PC-9 (cell line): Measurements from ENCODE around the gene C19orf12. TPM values are rescaled to one million over a fixed set of nuclear protein-coding genes. Genes with fewer than 3 reads are reported as not detected.

Source experiments
- BruUV-seq: library from RNA; stranded (reverse); fragments of 400-500 nt; replicated peaks from 2 replicates; lab custom pipeline; 2021; lab: Mats Ljungman, UMichigan
- CTCF ChIA-PET: fragments of 300-600 bp; sonication (Branson Sonifier 250); formaldehyde crosslinking; loops from one replicate; lab custom pipeline; 2022; ENCODE audit warnings: antibody characterized with exemption; lab: Charles Lee
- POLR2A ChIA-PET: fragments of 300-600 bp; sonication (Branson Sonifier 250); formaldehyde crosslinking; loops from one replicate; lab custom pipeline; 2022; ENCODE audit warnings: antibody characterized with exemption; ENCODE audit not compliant: unreplicated experiment; lab: Charles Lee
- DNase-seq, 2 experiments: peaks; one replicate each; pipeline versions ENCODE4 v3.0.0 to v3.0.0-alpha.2; 2015 to 2022; ENCODE audit warnings: mixed read lengths in 1 of 2
- H2AFZ ChIP-seq: fragments of 200-600 bp; sonication (generic); 2 replicates; pipeline ENCODE4 v1.8.1; 2017; ENCODE audit warnings: antibody characterized with exemption
- H3F3A ChIP-seq: fragments of 200-600 bp; sonication (generic); 2 replicates; pipeline ENCODE4 v1.8.1; 2017; ENCODE audit warnings: antibody characterized with exemption, mild to moderate bottlenecking, low read depth; ENCODE audit not compliant: insufficient read depth
- H3K27ac ChIP-seq: fragments of 200-600 bp; sonication (generic); 2 replicates; pipeline ENCODE4 v1.6.1; 2016; ENCODE audit warnings: mixed run types
- H3K27me3 ChIP-seq: fragments of 200-600 bp; sonication (generic); 2 replicates; pipeline ENCODE4 v1.6.1; 2016; ENCODE audit warnings: low read depth, mixed run types; ENCODE audit not compliant: insufficient read depth
- H3K36me3 ChIP-seq: fragments of 200-600 bp; sonication (generic); 2 replicates; pipeline ENCODE4 v1.6.1; 2016; ENCODE audit warnings: low read depth, mixed run types
- H3K4me1 ChIP-seq: fragments of 200-600 bp; sonication (generic); replicated peaks from 2 replicates; pipeline ENCODE4 v1.6.1; 2016; ENCODE audit warnings: mixed run types; ENCODE audit not compliant: insufficient read depth
- H3K4me2 ChIP-seq: fragments of 200-600 bp; sonication (generic); 2 replicates; pipeline ENCODE4 v1.6.1; 2017; ENCODE audit warnings: mixed run types
- H3K4me3 ChIP-seq: fragments of 200-600 bp; sonication (generic); 2 replicates; pipeline ENCODE4 v1.6.1; 2016; ENCODE audit warnings: mixed run types
- H3K79me2 ChIP-seq: fragments of 200-600 bp; sonication (generic); 2 replicates; pipeline ENCODE4 v1.6.1; 2017; ENCODE audit warnings: low read depth, mixed run types
- H3K9me2 ChIP-seq: fragments of 200-600 bp; sonication (generic); 2 replicates; pipeline ENCODE4 v1.8.1; 2017; ENCODE audit warnings: mild to moderate bottlenecking; ENCODE audit not compliant: insufficient read depth
- H3K9me3 ChIP-seq: fragments of 200-600 bp; sonication (generic); 2 replicates; pipeline ENCODE4 v1.8.1; 2016; ENCODE audit warnings: low read depth; ENCODE audit not compliant: insufficient read depth
- H4K20me1 ChIP-seq: fragments of 200-600 bp; sonication (generic); 2 replicates; pipeline ENCODE4 v1.8.1; 2017; ENCODE audit not compliant: insufficient read depth
- CTCF ChIP-seq: fragments of 200-600 bp; sonication (generic); conservative IDR thresholded peaks from 2 replicates; pipeline ENCODE4 v1.6.1; 2017; ENCODE audit warnings: mixed run types, antibody characterized with exemption, mild to moderate bottlenecking, moderate library complexity
- EZH2 ChIP-seq: fragments of 200-600 bp; sonication (generic); IDR thresholded peaks from 2 replicates; pipeline ENCODE4 v1.8.0; 2017; ENCODE audit warnings: antibody characterized with exemption, low read depth
- intact Hi-C: fragments of 100-400 bp; cut with micrococcal nuclease; formaldehyde crosslinking; loops from one replicate; pipeline ENCODE4 v1.10.0; 2022; ENCODE audit not compliant: unreplicated experiment
- total RNA-seq: library from RNA; stranded (reverse); gene quantifications from 2 replicates; pipeline ENCODE4 v1.2.3, GENCODE V29; 2021

C19orf12 gene
- total RNA-seq, 1 experiment from 2014 or later: 14.8 TPM

- Histone ChIP-seq H3F3A (peaks cover 3% of the 10 kb centered on the region; the same call in 1 of the 2 replicates), H3K36me3 (no peaks in the 10 kb centered on the region), H2AFZ (no peak overlapping the region), H3K4me2 (no peak overlapping the region), H3K9me3 (no peaks in the 10 kb centered on the region), H3K9me2 (no peaks in the 10 kb centered on the region), H3K79me2 (no peaks in the 10 kb centered on the region), H4K20me1 (no peaks in the 10 kb centered on the region), H3K27me3 (peaks cover 29% of the 10 kb centered on the region), H3K27ac (no peak overlapping the region), H3K4me1 (no peaks in the 10 kb centered on the region), H3K4me3 (no peak overlapping the region)
- CTCF ChIA-PET: no interaction called here
- no TSS peak for BruUV-seq
- no peak for TF ChIP-seq EZH2
- no peak for TF ChIP-seq CTCF
- POLR2A ChIA-PET: no interaction called here
- no peak for DNase-seq
- intact Hi-C loops: no loop called here
These were observed 43.8 kb upstream of the C19orf12 start for GRCh38 chr19:29758863-29759262.

GRCh38 chr19:29757551-29757950, 42.5 kb upstream of the C19orf12 start:
- no peak overlapping the region for H3K27ac ChIP-seq

GRCh38 chr19:29753934-29754305, 38.9 kb upstream of the C19orf12 start:
- Histone ChIP-seq H3F3A (no peaks in the 10 kb centered on the region), H3K9me3 (no peaks in the 10 kb centered on the region), H2AFZ (no peak overlapping the region), H4K20me1 (no peaks in the 10 kb centered on the region), H3K4me3 (no peak overlapping the region), H3K4me2 (no peak overlapping the region), H3K9me2 (no peaks in the 10 kb centered on the region), H3K36me3 (no peaks in the 10 kb centered on the region), H3K4me1 (no peaks in the 10 kb centered on the region), H3K27me3 (peaks cover 43% of the 10 kb centered on the region), H3K27ac (no peak overlapping the region), H3K79me2 (no peaks in the 10 kb centered on the region)
- POLR2A ChIA-PET: interaction anchor here (0.7 kb wide), 1 partner anchor 956 kb away, joined by 6 read pairs; no protein-coding TSS in a partner anchor
- DNase-seq: no peak
- intact Hi-C loops: no loop called here
- no TSS peak for BruUV-seq
- CTCF ChIA-PET: no interaction called here
- no peak for TF ChIP-seq EZH2
- TF ChIP-seq CTCF: no peak

More at GRCh38 chr19:29757551-29757950, 42.5 kb upstream of the C19orf12 start:
- ChIA-PET CTCF (no interaction called here), POLR2A (no interaction called here)
- H4K20me1 ChIP-seq: no peaks in the 10 kb centered on the region
- H2AFZ ChIP-seq: no peak overlapping the region
- H3K9me3 ChIP-seq: no peaks in the 10 kb centered on the region
- H3K4me1 ChIP-seq: no peaks in the 10 kb centered on the region
- no peaks in the 10 kb centered on the region for H3K36me3 ChIP-seq
- peaks cover 31% of the 10 kb centered on the region for H3K27me3 ChIP-seq
- H3K79me2 ChIP-seq: no peaks in the 10 kb centered on the region
- no peaks in the 10 kb centered on the region for H3K9me2 ChIP-seq
- DNase-seq: no peak
- no peak overlapping the region for H3K4me3 ChIP-seq
- TF ChIP-seq CTCF (no peak), EZH2 (no peak)
- H3K4me2 ChIP-seq: no peak overlapping the region
- no peaks in the 10 kb centered on the region for H3F3A ChIP-seq
- intact Hi-C loops: no loop called here
- no TSS peak for BruUV-seq
